Measurements from ENCODE around the gene C2orf78. TPM values are rescaled to one million over a fixed set of nuclear protein-coding genes. Genes with fewer than 3 reads are reported as not detected.

The C2orf78 gene
- total and polyA plus RNA-seq, 3 experiments from 2014 or later, result not detected

- no peaks in the 10 kb centered on the region for H3K9me3 Mint-ChIP-seq
- no peaks in the 10 kb centered on the region for H3K4me1 Mint-ChIP-seq
- no peak overlapping the region for H3K4me3 Mint-ChIP-seq
- ChIA-PET CTCF (no interaction called here), POLR2A (no interaction called here)
- Histone ChIP-seq H3K4me1 (ENCODE audit: insufficient read depth, low read length) (no peaks in the 10 kb centered on the region), H3K27ac (ENCODE audit: low read depth, low read length) (no peak overlapping the region), H3K4me3 (ENCODE audit: low read length) (no peak overlapping the region), H3K36me3 (ENCODE audit: insufficient read depth, low read length) (peaks cover 32% of the 10 kb centered on the region), H3K9me3 (ENCODE audit: low read length) (no peaks in the 10 kb centered on the region), H3K27me3 (ENCODE audit: insufficient read depth, low read length, poor library complexity, severe bottlenecking) (no peaks in the 10 kb centered on the region)
- peaks cover 35 to 89% (median 52%) of the 10 kb centered on the region in 3 donors for H3K36me3 Mint-ChIP-seq
- no peak for DNase-seq
- no peak overlapping the region for H3K27ac Mint-ChIP-seq
- H3K27me3 Mint-ChIP-seq, result no peaks in the 10 kb centered on the region
These were observed 76.0 kb downstream of the C2orf78 start for GRCh38 chr2:73859721-73860586.

- Mint-ChIP-seq H3K27me3 (no peaks in the 10 kb centered on the region), H3K27ac (no peak overlapping the region), H3K36me3 (peaks cover 17 to 81% (median 30%) of the 10 kb centered on the region in 3 donors), H3K4me3 (no peak overlapping the region), H3K4me1 (no peaks in the 10 kb centered on the region), H3K9me3 (no peaks in the 10 kb centered on the region)
- Histone ChIP-seq H3K4me3 (ENCODE audit: low read length) (no peak overlapping the region), H3K4me1 (ENCODE audit: insufficient read depth, low read length) (no peaks in the 10 kb centered on the region), H3K9me3 (ENCODE audit: low read length) (no peaks in the 10 kb centered on the region), H3K36me3 (ENCODE audit: insufficient read depth, low read length) (peaks cover 18% of the 10 kb centered on the region), H3K27me3 (ENCODE audit: insufficient read depth, low read length, poor library complexity, severe bottlenecking) (no peaks in the 10 kb centered on the region), H3K27ac (ENCODE audit: low read depth, low read length) (no peak overlapping the region)
- ChIA-PET POLR2A (no interaction called here), CTCF (no interaction called here)
- no peak for DNase-seq
These were observed 79.0 kb downstream of the C2orf78 start for GRCh38 chr2:73862987-73863386.

Other genes with a start within 250 kb of the C2orf78 start
- not detected for gene NAT8, start 141.8 kb upstream of the C2orf78 start, total RNA-seq
- not detected for gene NAT8, start 141.8 kb upstream of the C2orf78 start, polyA plus RNA-seq
- 10 to 100 TPM; 38.4 to 38.6 TPM for gene TPRKB, start 46.8 kb upstream of the C2orf78 start, total RNA-seq
- gene TPRKB, start 46.8 kb upstream of the C2orf78 start, polyA plus RNA-seq, result 69.0 TPM
- gene DUSP11, start 4.1 kb upstream of the C2orf78 start, total RNA-seq, result 10 to 100 TPM; 33.1 to 34.4 TPM
- gene DUSP11, start 4.1 kb upstream of the C2orf78 start, polyA plus RNA-seq, result 41.0 TPM
- 10 to 100 TPM; 71.7 to 71.9 TPM for gene STAMBP, start 44.8 kb downstream of the C2orf78 start, total RNA-seq
- 47.8 TPM for gene STAMBP, start 44.8 kb downstream of the C2orf78 start, polyA plus RNA-seq
- not detected for gene ACTG2, start 108.8 kb downstream of the C2orf78 start, total RNA-seq
- gene ACTG2, start 108.8 kb downstream of the C2orf78 start, polyA plus RNA-seq, result not detected
- 10 to 100 TPM; 96.6 to 98.8 TPM for gene DGUOK, start 142.7 kb downstream of the C2orf78 start, total RNA-seq
- gene DGUOK, start 142.7 kb downstream of the C2orf78 start, polyA plus RNA-seq, result 188 TPM
- 10 to 100 TPM; 19.9 to 20.5 TPM for gene TET3, start 200.7 kb downstream of the C2orf78 start, total RNA-seq
- gene TET3, start 200.7 kb downstream of the C2orf78 start, polyA plus RNA-seq, result 0.78 TPM

All from CD8-positive, alpha-beta memory T cell (primary cell).